ENCODE measurements around the gene KIF1A.
A peak's percentile ranks its signal among the peaks of the same experiment; 100 is the strongest.

The KIF1A gene

GRCh38 chr2:240820607-240821428, 799 bp upstream of the KIF1A start:
- peak; percentile 43 for TF ChIP-seq MAX (IDR thresholded peaks at IDR 0.05)
- no peak for TF ChIP-seq CREB1 (IDR thresholded peaks at IDR 0.05; ENCODE audit: low read depth)
- peak; percentile 47; the same call in 1 of the 2 replicates for TF ChIP-seq CEBPB (IDR thresholded peaks at IDR 0.05)
- no peak for TF ChIP-seq USF1 (IDR thresholded peaks at IDR 0.05)
- TF ChIP-seq YY1 (IDR thresholded peaks at IDR 0.05; ENCODE audit: low read depth), result 0 out of 2 replicates have a peak, but pooled peaks have one; percentile 10
- no peak for TF ChIP-seq TCF12 (IDR thresholded peaks at IDR 0.05; ENCODE audit: low read depth)
- TF ChIP-seq ZBTB7A (IDR thresholded peaks at IDR 0.05; ENCODE audit: low read depth), result peak; percentile 45

GRCh38 chr2:240819126-240819857, 727 bp downstream of the KIF1A start:
- TF ChIP-seq TCF12 (IDR thresholded peaks at IDR 0.05; ENCODE audit: low read depth), result no peak
- TF ChIP-seq EGR1 (IDR thresholded peaks at IDR 0.05), result no peak
- TF ChIP-seq ZBTB7A (IDR thresholded peaks at IDR 0.05; ENCODE audit: low read depth), result no peak; the same call in 1 of the 2 replicates
- TF ChIP-seq CREB1 (IDR thresholded peaks at IDR 0.05; ENCODE audit: low read depth), result no peak
- no peak for TF ChIP-seq FOXM1 (IDR thresholded peaks at IDR 0.05; ENCODE audit: borderline replicate concordance, low read depth)
- TF ChIP-seq TEAD4 (IDR thresholded peaks at IDR 0.05), result no peak
- TF ChIP-seq CEBPB (IDR thresholded peaks at IDR 0.05), result no peak
- no peak for TF ChIP-seq REST (IDR thresholded peaks at IDR 0.05; ENCODE audit: low read depth)
- TF ChIP-seq USF1 (IDR thresholded peaks at IDR 0.05), result no peak
- no peak for TF ChIP-seq TAF1 (IDR thresholded peaks at IDR 0.05; ENCODE audit: low read depth)
- no peak for TF ChIP-seq RAD21 (IDR thresholded peaks at IDR 0.05; ENCODE audit: low read depth)
- no peak for TF ChIP-seq YY1 (IDR thresholded peaks at IDR 0.05; ENCODE audit: low read depth)
- no peak for TF ChIP-seq MAX (IDR thresholded peaks at IDR 0.05)
- no peak for TF ChIP-seq EP300 (IDR thresholded peaks at IDR 0.05; ENCODE audit: borderline replicate concordance)
- no peak for TF ChIP-seq NFIC (IDR thresholded peaks at IDR 0.05)

- TF ChIP-seq REST (IDR thresholded peaks at IDR 0.05; ENCODE audit: low read depth) (no peak), TCF12 (IDR thresholded peaks at IDR 0.05; ENCODE audit: low read depth) (no peak), TEAD4 (IDR thresholded peaks at IDR 0.05) (no peak), CEBPB (IDR thresholded peaks at IDR 0.05) (no peak), YY1 (IDR thresholded peaks at IDR 0.05; ENCODE audit: low read depth) (no peak)
These were observed 1.5 kb downstream of the KIF1A start for GRCh38 chr2:240818293-240819125.

GRCh38 chr2:240817496-240818292, 2.3 kb downstream of the KIF1A start:
- no peak for TF ChIP-seq CREB1 (IDR thresholded peaks at IDR 0.05; ENCODE audit: low read depth)
- no peak for TF ChIP-seq YY1 (IDR thresholded peaks at IDR 0.05; ENCODE audit: low read depth)
- TF ChIP-seq CEBPB (IDR thresholded peaks at IDR 0.05), result no peak
- TF ChIP-seq REST (IDR thresholded peaks at IDR 0.05; ENCODE audit: low read depth), result no peak
- TF ChIP-seq TEAD4 (IDR thresholded peaks at IDR 0.05), result no peak
- TF ChIP-seq ZBTB7A (IDR thresholded peaks at IDR 0.05; ENCODE audit: low read depth), result no peak
- TF ChIP-seq EP300 (IDR thresholded peaks at IDR 0.05; ENCODE audit: borderline replicate concordance), result no peak
- TF ChIP-seq RAD21 (IDR thresholded peaks at IDR 0.05; ENCODE audit: low read depth), result no peak
- TF ChIP-seq NFIC (IDR thresholded peaks at IDR 0.05), result no peak
- TF ChIP-seq TAF1 (IDR thresholded peaks at IDR 0.05; ENCODE audit: low read depth), result no peak
- no peak for TF ChIP-seq FOXM1 (IDR thresholded peaks at IDR 0.05; ENCODE audit: borderline replicate concordance, low read depth)
- no peak for TF ChIP-seq TCF12 (IDR thresholded peaks at IDR 0.05; ENCODE audit: low read depth)
- TF ChIP-seq USF1 (IDR thresholded peaks at IDR 0.05), result no peak
- no peak for TF ChIP-seq EGR1 (IDR thresholded peaks at IDR 0.05)
- TF ChIP-seq MAX (IDR thresholded peaks at IDR 0.05), result no peak

Measured in Ishikawa (cell line).